ENCODE data around the gene CHIC1.

- TF ChIP-seq POLR2A (IDR thresholded peaks at IDR 0.05) (no peak), CTCF (IDR thresholded peaks at IDR 0.05 in 4 of 5, conservative IDR thresholded peaks at IDR 0.05 in 1 of 5) (no peak)
Observed at GRCh38 chrX:73561801-73562200, 1.2 kb upstream of the CHIC1 start.

Data from gastrocnemius medialis (tissue), 4 donors.